Measurements from ENCODE around the gene LRRFIP2.
"Not testable (repeated sequence)": the region's sequence is repeated elsewhere in the genome, so short reads cannot be mapped to it uniquely, and the experiment has no call there.

The LRRFIP2 gene

GRCh38 chr3:37143821-37144220, 30.6 kb downstream of the LRRFIP2 start:
- no peak for DNase-seq (ENCODE audit: low read depth)

DNA sequence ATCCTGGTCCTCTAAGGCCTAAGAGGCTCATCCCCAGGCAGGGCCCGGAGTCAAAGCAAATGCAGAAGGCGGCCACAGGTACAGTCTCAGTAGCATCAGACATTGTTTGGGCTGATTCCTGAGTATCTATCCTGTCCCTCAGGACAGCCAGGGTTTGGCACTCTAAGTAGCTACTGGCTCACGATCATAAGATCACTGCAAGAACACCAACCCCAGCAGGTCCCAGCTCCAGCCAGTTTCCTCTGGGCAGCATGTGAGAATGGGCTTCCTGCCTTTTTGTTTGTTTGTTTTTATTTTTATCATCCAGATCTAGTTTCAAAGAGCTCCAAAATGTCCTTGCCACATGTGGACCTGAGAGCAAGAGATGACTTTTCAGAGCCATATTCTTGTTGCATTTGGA, 32.7 kb downstream of the LRRFIP2 start:
- DNase-seq (ENCODE audit: low read depth), result no peak

GRCh38 chr3:37140899-37141541, 33.4 kb downstream of the LRRFIP2 start:
- DNase-seq (ENCODE audit: low read depth), result no peak

- no peak for DNase-seq (ENCODE audit: low read depth)
These were observed 34.8 kb downstream of the LRRFIP2 start for GRCh38 chr3:37139567-37140052.

GRCh38 chr3:37138816-37139215, 35.6 kb downstream of the LRRFIP2 start:
- no peak for DNase-seq (ENCODE audit: low read depth)

DNA sequence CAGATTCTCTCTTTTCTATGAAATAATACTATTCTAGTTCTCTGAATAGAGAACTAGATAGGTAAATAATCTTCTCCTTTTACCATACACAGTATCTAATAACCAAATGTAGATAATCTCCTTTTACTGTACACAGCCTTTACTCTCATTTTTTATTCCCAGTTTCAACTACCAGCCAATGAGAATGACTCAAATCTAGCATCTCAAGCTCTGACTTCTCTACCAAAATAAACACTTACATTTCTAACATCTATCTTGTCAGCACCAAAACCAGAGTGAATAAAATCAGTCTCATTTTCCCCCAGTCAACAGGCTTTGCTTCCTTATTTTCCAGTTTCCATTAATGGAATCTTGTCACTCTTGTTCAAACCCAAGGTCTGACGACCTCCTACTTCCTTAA, 36.9 kb downstream of the LRRFIP2 start:
- no peak for DNase-seq (ENCODE audit: low read depth)

DNA sequence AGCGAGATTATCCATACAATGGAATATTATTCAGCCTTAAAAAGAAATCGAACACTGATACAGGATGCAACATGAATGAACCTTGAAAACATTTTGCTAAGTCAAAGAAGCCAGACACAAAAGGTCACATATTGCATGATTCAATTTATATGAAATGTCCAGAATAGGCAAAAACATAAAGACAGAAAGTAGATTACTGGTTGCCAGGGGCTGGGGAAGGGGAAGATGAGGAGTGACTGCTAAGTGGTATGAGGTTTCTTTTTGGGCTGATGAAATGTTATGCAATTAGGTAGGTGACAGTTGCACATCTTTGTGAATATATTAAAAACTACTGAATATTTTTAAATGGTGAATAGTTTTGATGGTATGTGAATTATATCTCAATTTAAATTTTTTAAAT, 38.3 kb downstream of the LRRFIP2 start:
- DNase-seq (ENCODE audit: low read depth), result no peak

DNA sequence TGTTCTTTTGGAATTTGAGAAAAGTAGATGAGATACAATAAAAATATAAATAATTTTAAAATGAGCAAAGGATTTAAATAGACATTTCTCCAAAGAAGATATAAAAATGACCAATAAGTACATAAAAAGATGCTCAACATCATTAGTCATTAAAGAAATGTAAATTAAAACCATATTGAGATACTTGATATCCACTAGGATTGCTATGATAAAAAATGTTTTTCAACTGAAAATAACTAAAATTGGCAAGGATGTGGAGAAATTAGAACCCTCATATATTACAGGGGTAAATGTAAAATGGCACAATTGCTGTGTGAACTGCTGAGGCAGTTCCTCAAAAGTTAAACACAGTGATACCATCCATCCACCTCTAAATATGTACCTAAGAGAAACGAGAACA, 38.8 kb downstream of the LRRFIP2 start:
- DNase-seq (ENCODE audit: low read depth), result no peak

GRCh38 chr3:37132334-37132733, 42.0 kb downstream of the LRRFIP2 start:
- DNase-seq (ENCODE audit: low read depth), result no peak

DNA sequence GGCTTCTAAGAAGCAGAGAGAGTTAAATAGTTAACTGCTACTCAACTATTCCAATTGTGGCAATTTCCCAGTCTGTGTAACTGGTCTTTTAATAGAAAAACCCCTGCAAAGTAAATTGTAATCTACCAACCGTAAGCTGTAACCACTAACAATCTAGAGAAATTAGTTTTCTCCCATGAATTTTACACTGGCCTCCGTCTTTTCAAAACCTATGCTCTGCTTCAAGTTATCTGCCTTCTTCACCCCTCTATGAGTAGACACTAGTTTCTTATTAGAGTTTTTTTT, 42.6 kb downstream of the LRRFIP2 start:
- no peak for DNase-seq (ENCODE audit: low read depth)

GRCh38 chr3:37130984-37131859, 43.2 kb downstream of the LRRFIP2 start:
- no peak for DNase-seq (ENCODE audit: low read depth)

DNA sequence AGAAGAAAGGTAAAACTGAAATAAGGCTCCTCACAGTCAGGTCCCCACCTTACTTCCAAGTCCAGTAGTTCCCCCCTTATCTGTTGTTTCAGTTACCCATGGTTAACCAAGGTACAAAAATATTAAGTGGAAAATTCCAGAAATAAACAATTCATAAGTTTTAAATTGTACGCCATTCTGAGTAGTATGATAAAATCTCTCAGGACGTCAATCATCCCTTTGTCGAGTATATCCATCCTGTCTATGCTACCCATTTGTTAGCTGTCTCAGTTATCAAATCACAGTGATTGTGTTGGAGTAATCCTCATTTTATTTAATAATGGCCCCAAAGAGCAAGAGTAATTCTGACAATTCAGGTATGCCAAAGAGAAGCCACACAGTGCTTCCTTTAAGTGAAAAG, 43.9 kb downstream of the LRRFIP2 start:
- DNase-seq (ENCODE audit: low read depth), result no peak

DNA sequence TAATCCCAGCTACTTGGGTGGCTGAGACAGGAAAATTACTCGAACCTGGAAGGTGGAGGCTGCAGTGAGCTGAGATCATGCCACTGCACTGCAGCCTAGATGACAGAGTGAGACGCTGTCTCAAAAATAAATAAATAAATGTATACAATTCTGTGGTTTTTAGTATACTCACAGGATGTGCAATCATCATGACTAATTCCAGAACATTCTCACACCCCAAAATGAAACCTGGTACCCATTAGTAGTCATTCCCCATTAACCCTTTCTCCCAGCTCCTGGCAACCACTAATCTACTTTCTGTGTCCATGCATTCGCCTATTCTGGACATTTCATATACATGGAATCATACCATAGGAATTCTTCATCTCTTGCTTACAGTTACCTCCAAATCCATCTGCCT, 44.5 kb downstream of the LRRFIP2 start:
- no peak for DNase-seq (ENCODE audit: low read depth)

DNA sequence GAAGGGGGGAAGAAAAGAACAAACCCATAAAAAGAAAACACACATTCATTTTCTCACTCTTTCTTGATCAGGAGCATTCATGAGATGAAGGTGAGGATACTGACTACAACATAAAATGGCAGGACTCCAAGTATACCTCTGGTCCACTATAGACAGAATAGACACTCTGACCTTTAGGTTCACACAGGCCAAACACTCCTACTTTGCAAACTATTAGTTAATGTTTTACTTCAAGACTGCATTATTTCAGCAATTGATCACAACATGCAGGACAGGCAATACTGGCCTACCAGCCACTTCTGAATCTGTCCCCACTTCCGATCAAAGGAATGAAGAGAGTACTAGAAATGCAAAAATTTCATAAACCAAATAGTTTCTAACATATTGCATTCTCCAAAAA, 47.0 kb downstream of the LRRFIP2 start:
- no peak for DNase-seq (ENCODE audit: low read depth)

GRCh38 chr3:37126856-37127255, 47.5 kb downstream of the LRRFIP2 start:
- DNase-seq (ENCODE audit: low read depth), result no peak

DNA sequence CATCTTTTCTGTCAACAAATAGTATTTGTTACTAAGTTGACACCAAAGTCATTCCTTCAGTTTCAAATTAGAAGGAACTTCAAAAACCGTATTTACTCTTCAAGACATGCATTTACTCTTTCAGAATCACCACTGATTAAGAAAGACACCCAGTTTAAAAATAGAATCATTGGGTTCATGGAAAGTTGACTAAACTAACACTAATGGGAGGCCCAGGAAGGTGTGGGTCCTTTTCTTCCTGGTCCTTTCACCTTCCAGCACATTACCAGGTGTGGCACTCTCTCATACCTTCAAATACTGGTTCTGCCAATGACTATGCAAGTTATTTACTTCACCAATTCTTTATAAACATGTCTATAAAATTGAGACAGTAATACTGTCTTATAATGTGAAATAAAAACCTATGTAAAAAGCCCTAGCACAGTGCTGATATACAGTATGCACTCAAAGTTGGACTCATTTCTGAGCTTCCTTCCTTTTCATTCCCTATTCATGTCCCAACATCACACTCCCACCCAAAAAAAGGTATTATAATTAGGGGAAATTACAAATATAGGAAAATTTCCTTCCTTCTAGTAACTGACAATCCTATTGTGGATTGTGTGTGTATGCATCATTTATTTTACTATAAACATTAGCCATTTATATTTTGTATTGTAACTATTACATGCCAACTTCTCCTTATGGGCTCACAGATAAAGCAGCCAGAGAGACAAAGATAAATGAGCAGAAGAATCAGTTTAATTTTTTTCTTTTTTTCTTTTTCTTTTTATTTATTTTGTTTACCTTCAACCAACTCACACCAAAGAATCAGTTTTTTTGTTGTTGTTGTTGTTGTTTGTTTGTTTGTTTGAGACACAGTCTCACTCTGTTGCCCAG, 48.9 kb downstream of the LRRFIP2 start:
- no peak for DNase-seq (ENCODE audit: low read depth)

DNA sequence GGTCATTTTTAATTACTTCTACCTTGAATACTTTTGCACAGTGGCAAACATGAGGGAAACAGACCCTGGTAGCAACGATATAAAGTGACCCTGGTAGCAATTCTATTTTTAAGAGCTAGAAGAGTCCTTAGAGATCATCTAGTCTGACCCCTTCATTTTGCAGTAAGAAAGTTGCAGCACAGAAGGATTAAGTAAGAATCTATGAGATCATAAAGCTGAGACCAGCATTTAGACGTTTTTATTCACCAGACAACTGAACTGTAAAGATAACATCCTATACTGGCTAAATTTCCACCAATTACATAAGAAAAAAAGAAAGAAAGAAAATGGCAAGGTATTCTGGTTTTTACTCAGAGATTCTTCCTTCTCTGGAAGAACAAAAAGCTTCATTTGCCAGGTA, 49.9 kb downstream of the LRRFIP2 start:
- no peak for DNase-seq (ENCODE audit: low read depth)

DNA sequence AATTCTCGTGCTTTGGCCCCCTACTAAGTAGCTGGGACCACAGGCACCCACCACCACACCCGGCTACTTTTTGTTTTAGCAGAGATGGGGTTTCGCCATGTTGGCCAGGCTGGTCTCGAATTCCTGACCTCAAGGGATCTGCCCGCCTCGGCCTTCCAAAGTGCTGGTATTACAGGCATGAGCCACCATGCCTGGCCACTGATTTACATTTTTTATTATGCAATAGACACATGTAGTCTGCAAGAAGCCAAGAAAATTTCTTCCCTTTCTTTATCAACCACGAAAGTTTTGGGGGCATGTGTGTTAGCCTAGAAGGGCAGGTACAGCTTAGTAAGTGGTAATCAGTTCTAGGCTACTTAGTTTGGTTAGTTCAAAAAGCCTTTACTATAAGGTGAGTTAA, 51.1 kb downstream of the LRRFIP2 start:
- no peak for DNase-seq (ENCODE audit: low read depth)

DNA sequence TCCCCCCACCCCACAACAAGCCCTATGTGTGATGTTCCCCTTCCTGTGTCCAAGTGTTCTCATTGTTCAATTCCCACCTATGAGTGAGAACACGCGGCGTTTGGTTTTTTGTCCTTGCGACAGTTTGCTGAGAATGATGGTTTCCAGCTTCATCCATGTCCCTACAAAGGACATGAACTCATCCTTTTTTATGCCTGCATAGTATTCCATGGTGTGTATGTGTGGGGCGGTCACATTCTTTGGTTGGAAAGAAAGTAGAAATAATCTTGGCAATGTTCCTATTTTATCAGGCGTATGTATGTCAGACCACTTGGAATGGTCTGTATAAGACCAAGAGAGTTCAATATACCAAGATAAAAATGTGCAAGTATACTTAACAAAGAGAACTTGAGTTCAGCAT, 52.3 kb downstream of the LRRFIP2 start:
- DNase-seq (ENCODE audit: low read depth), result not testable (repeated sequence)

- no peak for DNase-seq (ENCODE audit: low read depth)
These were observed 56.2 kb downstream of the LRRFIP2 start for GRCh38 chr3:37118163-37118562.

- no peak for DNase-seq (ENCODE audit: low read depth)
These were observed 56.8 kb downstream of the LRRFIP2 start for GRCh38 chr3:37117548-37117947.

- no peak for DNase-seq (ENCODE audit: low read depth)
These were observed 57.4 kb downstream of the LRRFIP2 start for GRCh38 chr3:37116998-37117397.

DNA sequence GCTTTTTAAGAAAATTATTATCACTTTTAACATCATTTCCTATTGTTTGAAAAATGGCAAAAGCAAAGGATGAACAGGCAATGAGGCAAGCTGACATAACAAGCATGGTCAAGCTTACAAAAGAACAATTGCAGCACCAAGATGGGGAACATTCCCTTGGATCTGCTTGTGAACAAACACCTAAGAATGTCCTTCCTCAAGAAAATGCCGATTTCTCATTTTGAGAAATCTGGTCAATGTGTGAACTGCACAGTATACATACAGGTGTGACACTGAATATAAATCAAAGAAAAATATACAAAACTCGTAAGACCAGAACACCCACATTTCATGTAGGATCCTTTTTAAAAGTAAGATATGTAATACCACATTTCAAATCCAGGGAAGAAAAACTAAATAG, 58.9 kb downstream of the LRRFIP2 start:
- no peak for DNase-seq (ENCODE audit: low read depth)
